Nephron (organoid): ENCODE measurements around the gene GPR25.

Experiments
- H3K27ac Mint-ChIP-seq, 3 experiments: 2 replicates each; pipeline ENCODE4 v1.8.0; 2020; ENCODE audit warnings: mixed read lengths in 3 of 3, mild to moderate bottlenecking in 2 of 3, moderate library complexity in 1 of 3
- H3K27me3 Mint-ChIP-seq: 2 replicates; pipeline ENCODE4 v1.8.0; 2021; ENCODE audit warnings: low read depth, mild to moderate bottlenecking, moderate library complexity, mixed read lengths
- H3K36me3 Mint-ChIP-seq: 2 replicates; pipeline ENCODE4 v1.8.0; 2020; ENCODE audit warnings: low read depth, mixed read lengths
- H3K4me1 Mint-ChIP-seq: 2 replicates; pipeline ENCODE4 v1.8.0; 2020; ENCODE audit warnings: mixed read lengths
- H3K4me3 Mint-ChIP-seq, 3 experiments: 2 replicates each; pipeline ENCODE4 v1.8.0; 2020; ENCODE audit warnings: mild to moderate bottlenecking in 3 of 3, mixed read lengths in 3 of 3, moderate library complexity in 2 of 3
- H3K9me3 Mint-ChIP-seq: 2 replicates; pipeline ENCODE4 v1.8.0; 2020; ENCODE audit warnings: mixed read lengths
- CTCF ChIP-seq, 3 experiments: fragments of 200-600 bp; sonication (generic); IDR thresholded peaks; one replicate each; pipeline ENCODE4 v1.5.0; 2021; ENCODE audit warnings: antibody characterized with exemption in 3 of 3; ENCODE audit not compliant: unreplicated experiment in 3 of 3

GPR25 gene

GRCh38 chr1:200880212-200880611, 7.4 kb downstream of the GPR25 start:
- TF ChIP-seq CTCF (IDR thresholded peaks at IDR 0.05; ENCODE audit: unreplicated experiment in 3 of 3): no peak
- Mint-ChIP-seq H3K27ac (no peak overlapping the region), H3K9me3 (no peaks in the 10 kb centered on the region)

GRCh38 chr1:200883118-200883517, 10.3 kb downstream of the GPR25 start:
- Mint-ChIP-seq H3K4me3 (no peak overlapping the region), H3K9me3 (no peaks in the 10 kb centered on the region), H3K36me3 (no peaks in the 10 kb centered on the region), H3K27ac (no peak overlapping the region), H3K4me1 (peaks cover 9% of the 10 kb centered on the region), H3K27me3 (peaks cover 27% of the 10 kb centered on the region)
- no peak for TF ChIP-seq CTCF (IDR thresholded peaks at IDR 0.05; ENCODE audit: unreplicated experiment in 3 of 3)

More at GRCh38 chr1:200880212-200880611, 7.4 kb downstream of the GPR25 start:
- Mint-ChIP-seq H3K27me3 (peaks cover 22% of the 10 kb centered on the region), H3K4me1 (peaks cover 5% of the 10 kb centered on the region), H3K36me3 (no peaks in the 10 kb centered on the region), H3K4me3 (no peak overlapping the region)

- H3K27me3 Mint-ChIP-seq: peaks cover 24% of the 10 kb centered on the region
- no peaks in the 10 kb centered on the region for H3K9me3 Mint-ChIP-seq
- no peak for TF ChIP-seq CTCF (IDR thresholded peaks at IDR 0.05; ENCODE audit: unreplicated experiment in 3 of 3)
- peaks cover 20% of the 10 kb centered on the region for H3K4me1 Mint-ChIP-seq
- H3K4me3 Mint-ChIP-seq: no peak overlapping the region
- H3K36me3 Mint-ChIP-seq: no peaks in the 10 kb centered on the region
- no peak overlapping the region for H3K27ac Mint-ChIP-seq
These were observed 13.0 kb downstream of the GPR25 start for GRCh38 chr1:200885623-200886402.

GRCh38 chr1:200886594-200886993, 13.8 kb downstream of the GPR25 start:
- H3K36me3 Mint-ChIP-seq: no peaks in the 10 kb centered on the region
- H3K27ac Mint-ChIP-seq: no peak overlapping the region
- peaks cover 20% of the 10 kb centered on the region for H3K27me3 Mint-ChIP-seq
- no peak for TF ChIP-seq CTCF (IDR thresholded peaks at IDR 0.05; ENCODE audit: unreplicated experiment in 3 of 3)
- no peaks in the 10 kb centered on the region for H3K9me3 Mint-ChIP-seq
- peaks cover 20% of the 10 kb centered on the region for H3K4me1 Mint-ChIP-seq
- no peak overlapping the region for H3K4me3 Mint-ChIP-seq

GRCh38 chr1:200887036-200887435, 14.3 kb downstream of the GPR25 start:
- no peaks in the 10 kb centered on the region for H3K36me3 Mint-ChIP-seq
- peaks cover 23% of the 10 kb centered on the region for H3K4me1 Mint-ChIP-seq
- peaks cover 23% of the 10 kb centered on the region for H3K27me3 Mint-ChIP-seq
- no peak overlapping the region for H3K27ac Mint-ChIP-seq
- TF ChIP-seq CTCF (IDR thresholded peaks at IDR 0.05; ENCODE audit: unreplicated experiment in 3 of 3): no peak
- H3K4me3 Mint-ChIP-seq: no peak overlapping the region
- no peaks in the 10 kb centered on the region for H3K9me3 Mint-ChIP-seq
